Panc1 (cell line): ENCODE results near the gene WNT7A. TPM values are rescaled to one million over a fixed set of nuclear protein-coding genes. Genes with fewer than 3 reads are reported as not detected.

ENCODE experiments used
- ATAC-seq: fragments of 200-7000 bp; cut with Tn5 transposase; 2 replicates; pipeline ENCODE4 v1.9.1; 2020; ENCODE audit warnings: mild to moderate bottlenecking, moderate library complexity
- BruUV-seq: library from RNA; stranded (reverse); fragments of 400-500 nt; replicated peaks from 2 replicates; lab custom pipeline; 2021; lab: Mats Ljungman, UMichigan
- CTCF ChIA-PET: fragments of 300-600 bp; sonication (Branson Sonifier 250); formaldehyde crosslinking; loops from one replicate; lab custom pipeline; 2022; ENCODE audit warnings: antibody characterized with exemption; lab: Charles Lee
- POLR2A ChIA-PET: fragments of 300-600 bp; sonication (Branson Sonifier 250); formaldehyde crosslinking; loops from one replicate; lab custom pipeline; 2022; ENCODE audit warnings: antibody characterized with exemption; lab: Charles Lee
- DNase-seq: peaks from one replicate; pipeline ENCODE4 v3.0.0-alpha.2; 2010; ENCODE audit warnings: low read depth, low spot score
- H3K27ac ChIP-seq: 2 replicates; pipeline ENCODE4 v1.5.1; 2011; ENCODE audit warnings: mild to moderate bottlenecking, low read length, inconsistent platforms
- H3K27me3 ChIP-seq: fragments of 200-500 bp; sonication (Bioruptor generic); 2 replicates; pipeline ENCODE4 v1.6.0; 2014; ENCODE audit warnings: low read length, inconsistent platforms; ENCODE audit not compliant: control insufficient read depth, insufficient read depth
- H3K36me3 ChIP-seq: fragments of 200-500 bp; sonication (Bioruptor generic); 2 replicates; pipeline ENCODE4 v1.5.1; 2014; ENCODE audit warnings: inconsistent platforms, mild to moderate bottlenecking, low read length, moderate library complexity; ENCODE audit not compliant: control insufficient read depth, insufficient read depth
- H3K4me1 ChIP-seq: 2 replicates; pipeline ENCODE4 v1.5.1; 2011; ENCODE audit warnings: inconsistent platforms, mild to moderate bottlenecking, low read length, moderate library complexity; ENCODE audit not compliant: control insufficient read depth, insufficient read depth
- H3K4me3 ChIP-seq, 2 experiments: 2 replicates each; pipeline ENCODE4 v1.5.1; 2011 to 2012; ENCODE audit warnings: low read depth in 2 of 2, low read length in 2 of 2, mild to moderate bottlenecking in 2 of 2, inconsistent platforms in 1 of 2, moderate library complexity in 1 of 2
- H3K9me3 ChIP-seq: fragments of 200-500 bp; sonication (Bioruptor generic); 2 replicates; pipeline ENCODE4 v1.5.1; 2014; ENCODE audit warnings: low read depth, mild to moderate bottlenecking, inconsistent platforms, low read length, moderate library complexity; ENCODE audit not compliant: control insufficient read depth, insufficient read depth
- CTCF ChIP-seq: fragments of 450-650 bp; IDR thresholded peaks from 2 replicates; pipeline ENCODE4 v1.5.1; 2017; ENCODE audit warnings: mild to moderate bottlenecking
- POLR2AphosphoS5 ChIP-seq: IDR thresholded peaks from 2 replicates; pipeline ENCODE4 v1.6.1; 2012; ENCODE audit warnings: mild to moderate bottlenecking, low read depth, low read length, moderate library complexity
- REST ChIP-seq, 2 experiments: IDR thresholded peaks; 2 replicates each; pipeline ENCODE4 v1.6.1; 2011 to 2012; ENCODE audit warnings: low read depth in 2 of 2, control low read depth in 1 of 2, low read length in 1 of 2, mild to moderate bottlenecking in 1 of 2, moderate library complexity in 1 of 2; ENCODE audit not compliant: insufficient read depth in 1 of 2
- SIN3A ChIP-seq: IDR thresholded peaks from 2 replicates; pipeline ENCODE4 v1.6.1; 2012; ENCODE audit warnings: low read depth, mild to moderate bottlenecking, low read length, moderate library complexity, borderline replicate concordance; ENCODE audit not compliant: insufficient read depth
- TCF7L2 ChIP-seq: IDR thresholded peaks from 2 replicates; pipeline ENCODE4 v1.6.1; 2011; ENCODE audit warnings: mild to moderate bottlenecking, low read depth, low read length, inconsistent platforms
- in situ Hi-C: cut with HindIII; loops from 2 replicates; pipeline ENCODE4 v1.10.0; 2016; ENCODE audit warnings: low sequenced_read_pairs, low pct_unique_long_range_greater_than_20kb
- intact Hi-C: fragments of 100-400 bp; cut with micrococcal nuclease; formaldehyde crosslinking; loops from one replicate; pipeline ENCODE4 v1.10.0; 2022; ENCODE audit not compliant: unreplicated experiment
- total RNA-seq: library from RNA; stranded (reverse); gene quantifications from one replicate; pipeline ENCODE4 v1.2.1, GENCODE V29; 2021; ENCODE audit not compliant: unreplicated experiment

Gene WNT7A
- total RNA-seq, 1 experiment from 2014 or later, result not detected

- DNase-seq (no peak), ATAC-seq (no peak)
- no peaks in the 10 kb centered on the region for H3K9me3 ChIP-seq
- ChIA-PET POLR2A (no interaction called here), CTCF (no interaction called here)
- in situ Hi-C loops (no loop called here), intact Hi-C loops (no loop called here)
- H3K36me3 ChIP-seq, result no peaks in the 10 kb centered on the region
- H3K4me3 ChIP-seq, result no peak overlapping the region
- BruUV-seq, result no TSS peak
- TF ChIP-seq SIN3A, result no peak
- TF ChIP-seq TCF7L2, result no peak
- no peak for TF ChIP-seq CTCF
- H3K27me3 ChIP-seq, result no peaks in the 10 kb centered on the region
- H3K4me1 ChIP-seq, result no peaks in the 10 kb centered on the region
- no peak overlapping the region for H3K27ac ChIP-seq
These were observed 45.4 kb downstream of the WNT7A start for GRCh38 chr3:13834258-13835035.

GRCh38 chr3:13833506-13834257 lies 46.2 kb downstream of the WNT7A start:
- H3K4me1 ChIP-seq, result no peaks in the 10 kb centered on the region
- intact Hi-C loops (no loop called here), in situ Hi-C loops (no loop called here)
- no TSS peak for BruUV-seq
- H3K36me3 ChIP-seq, result no peaks in the 10 kb centered on the region
- no peak for ATAC-seq
- H3K27me3 ChIP-seq, result no peaks in the 10 kb centered on the region; the same call in 1 of the 2 replicates
- H3K4me3 ChIP-seq, result no peak overlapping the region
- ChIA-PET CTCF (no interaction called here), POLR2A (no interaction called here)
- TF ChIP-seq SIN3A, result no peak
- TF ChIP-seq CTCF, result no peak
- TF ChIP-seq TCF7L2, result no peak
- TF ChIP-seq REST (IDR thresholded peaks at IDR 0.05; ENCODE audit: insufficient read depth in 1 of 2, low read depth in 2 of 2, low read length in 1 of 2), result no peak
- TF ChIP-seq POLR2AphosphoS5, result no peak
- DNase-seq, result no peak
- no peaks in the 10 kb centered on the region for H3K9me3 ChIP-seq
- no peak overlapping the region for H3K27ac ChIP-seq
